Glomerular visceral epithelial cell (primary cell): ENCODE data around the gene EGFL6.

Source experiments
- DNase-seq: peaks from one replicate; pipeline ENCODE4 v3.0.0-alpha.2; 2016; ENCODE audit errors: extremely low spot score

The EGFL6 gene, protein sequence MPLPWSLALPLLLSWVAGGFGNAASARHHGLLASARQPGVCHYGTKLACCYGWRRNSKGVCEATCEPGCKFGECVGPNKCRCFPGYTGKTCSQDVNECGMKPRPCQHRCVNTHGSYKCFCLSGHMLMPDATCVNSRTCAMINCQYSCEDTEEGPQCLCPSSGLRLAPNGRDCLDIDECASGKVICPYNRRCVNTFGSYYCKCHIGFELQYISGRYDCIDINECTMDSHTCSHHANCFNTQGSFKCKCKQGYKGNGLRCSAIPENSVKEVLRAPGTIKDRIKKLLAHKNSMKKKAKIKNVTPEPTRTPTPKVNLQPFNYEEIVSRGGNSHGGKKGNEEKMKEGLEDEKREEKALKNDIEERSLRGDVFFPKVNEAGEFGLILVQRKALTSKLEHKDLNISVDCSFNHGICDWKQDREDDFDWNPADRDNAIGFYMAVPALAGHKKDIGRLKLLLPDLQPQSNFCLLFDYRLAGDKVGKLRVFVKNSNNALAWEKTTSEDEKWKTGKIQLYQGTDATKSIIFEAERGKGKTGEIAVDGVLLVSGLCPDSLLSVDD

DNA sequence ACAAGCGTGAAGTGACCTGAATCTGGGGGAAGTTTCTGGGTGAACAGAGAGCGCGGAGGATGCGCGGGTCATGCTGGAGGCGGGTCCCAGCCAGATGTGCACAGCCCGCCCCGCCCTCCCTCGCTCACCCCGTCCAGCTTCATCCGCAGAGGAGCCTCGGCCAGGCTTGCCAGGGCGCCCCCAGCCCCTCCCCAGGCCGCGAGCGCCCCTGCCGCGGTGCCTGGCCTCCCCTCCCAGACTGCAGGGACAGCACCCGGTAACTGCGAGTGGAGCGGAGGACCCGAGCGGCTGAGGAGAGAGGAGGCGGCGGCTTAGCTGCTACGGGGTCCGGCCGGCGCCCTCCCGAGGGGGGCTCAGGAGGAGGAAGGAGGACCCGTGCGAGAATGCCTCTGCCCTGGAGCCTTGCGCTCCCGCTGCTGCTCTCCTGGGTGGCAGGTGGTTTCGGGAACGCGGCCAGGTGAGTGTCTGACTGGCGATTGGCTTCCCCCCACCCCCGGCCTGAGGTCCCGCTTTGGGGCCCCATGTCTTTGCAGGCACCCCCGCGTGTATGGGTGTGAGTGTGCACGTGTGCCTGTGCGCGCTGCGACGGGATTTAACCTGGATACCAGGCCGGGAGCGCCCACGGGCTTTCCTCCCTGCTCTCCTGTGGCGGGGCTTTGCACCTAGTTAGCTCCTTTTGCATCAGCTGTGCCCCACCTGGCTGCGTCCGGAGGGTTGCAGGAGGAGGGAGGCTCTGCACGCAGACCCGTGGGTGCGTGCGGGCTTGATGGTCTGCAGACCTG, at the start of gene EGFL6:
Gene EGFL6, plus strand, starts transcription at position 123 of the 782 bp plus-strand sequence. Its CDS starts 261 bp downstream, at position 384.
- DNase-seq = no peak

GRCh38 chrX:13520351-13520750, 49.0 kb upstream of the EGFL6 start:
- DNase-seq = no peak

DNA sequence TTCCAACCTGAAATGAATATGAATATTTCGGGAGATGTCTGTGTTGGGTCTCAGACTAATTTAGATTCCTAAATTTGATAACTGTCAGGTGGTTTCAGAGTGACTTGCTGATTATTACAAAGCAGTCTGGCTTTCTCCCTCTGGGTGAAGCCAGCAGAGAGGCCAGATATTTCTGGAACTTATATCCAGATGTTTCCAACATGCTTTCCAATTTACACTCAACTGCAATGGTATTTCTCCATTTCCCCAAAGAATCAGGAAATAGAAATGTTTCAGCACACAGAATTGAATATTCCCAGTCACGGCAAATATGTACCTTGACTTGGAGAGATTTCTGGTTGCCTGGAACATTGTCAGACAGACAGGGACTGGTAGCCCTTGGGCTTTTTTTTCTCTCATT, 48.5 kb upstream of the EGFL6 start:
- no peak for DNase-seq

- DNase-seq = no peak
Measured at GRCh38 chrX:13522811-13523210, 46.6 kb upstream of the EGFL6 start.

DNA sequence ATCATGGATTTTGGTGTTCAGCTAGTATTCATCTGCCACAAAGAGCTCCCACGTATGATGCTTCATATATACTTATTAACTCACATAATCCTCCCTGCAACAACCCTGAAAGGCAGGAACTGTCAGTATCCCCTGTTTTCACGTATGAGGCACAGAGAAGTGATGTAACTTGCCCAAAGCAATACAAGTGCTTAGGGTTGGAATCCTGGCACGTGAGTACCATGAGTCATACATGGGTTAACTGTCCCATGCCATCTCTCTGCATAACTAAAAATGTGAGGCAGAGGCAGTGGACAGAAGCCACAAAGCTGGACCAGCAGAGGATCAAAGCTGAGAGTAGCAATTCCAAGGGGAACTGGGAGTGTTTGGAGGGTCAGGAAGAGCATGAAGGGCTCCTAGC, 35.7 kb upstream of the EGFL6 start:
- peak; percentile 38 for DNase-seq

GRCh38 chrX:13535376-13536165, 33.8 kb upstream of the EGFL6 start:
- DNase-seq = no peak

DNA sequence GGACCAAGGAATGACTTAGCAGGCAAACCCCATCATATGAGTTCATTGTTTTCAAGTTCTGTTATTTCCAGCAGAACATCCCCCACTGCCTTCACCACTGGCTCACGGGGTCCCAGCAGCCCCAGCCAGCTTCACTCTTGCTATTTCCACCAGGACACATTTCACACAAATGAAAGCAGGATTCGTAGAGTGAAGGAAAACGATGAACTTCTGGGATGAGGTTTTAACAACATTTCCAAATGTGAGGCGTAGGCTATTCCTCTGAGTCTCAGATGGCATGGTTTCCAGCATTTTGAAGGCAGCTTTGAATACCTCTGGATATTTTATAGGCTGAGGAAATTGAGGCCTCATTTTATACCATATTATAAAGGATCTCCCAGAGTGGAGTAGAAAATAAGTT, 32.9 kb upstream of the EGFL6 start:
- no peak for DNase-seq

- DNase-seq = no peak
Measured at GRCh38 chrX:13538414-13538813, 31.0 kb upstream of the EGFL6 start.

DNA sequence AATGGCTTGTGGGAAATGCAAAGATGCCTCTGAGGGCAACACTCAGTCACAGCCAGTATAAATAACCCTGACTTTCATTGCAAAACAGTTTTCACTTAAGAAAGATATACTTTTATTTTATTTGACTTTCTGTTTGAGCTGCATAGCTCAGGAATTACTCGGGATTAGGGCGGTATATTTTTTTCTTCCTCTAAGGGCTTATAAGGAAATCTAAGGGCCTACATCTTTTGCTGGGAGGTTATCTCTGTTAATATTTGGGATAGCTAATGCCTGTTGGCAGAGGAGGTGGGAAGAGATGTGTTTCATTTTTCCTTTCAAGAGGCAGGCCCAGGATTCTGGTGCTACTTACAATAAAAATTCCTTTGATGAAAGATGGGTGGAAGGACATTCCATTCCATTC, 28.8 kb upstream of the EGFL6 start:
- DNase-seq = no peak

DNA sequence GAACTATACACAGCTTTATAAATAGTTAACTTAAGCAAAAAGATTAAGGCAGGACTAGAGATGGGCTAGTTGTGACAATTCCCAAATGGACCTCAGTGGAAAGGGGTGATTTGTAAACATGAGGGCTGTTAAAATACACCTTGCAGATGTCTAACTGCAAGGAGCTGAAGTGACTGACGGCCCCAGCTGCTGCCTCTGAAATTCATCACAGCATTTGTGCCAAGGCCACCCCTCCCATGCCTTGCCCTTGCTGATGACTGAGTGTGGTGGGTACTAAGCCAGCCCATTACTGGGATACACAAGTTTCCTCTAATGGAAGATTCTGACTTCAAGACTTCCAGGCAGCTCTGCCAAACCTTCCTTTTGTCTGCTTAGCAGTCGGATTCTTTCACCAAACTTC, 23.7 kb upstream of the EGFL6 start:
- no peak for DNase-seq

GRCh38 chrX:13547671-13548070, 21.7 kb upstream of the EGFL6 start:
- no peak for DNase-seq

DNA sequence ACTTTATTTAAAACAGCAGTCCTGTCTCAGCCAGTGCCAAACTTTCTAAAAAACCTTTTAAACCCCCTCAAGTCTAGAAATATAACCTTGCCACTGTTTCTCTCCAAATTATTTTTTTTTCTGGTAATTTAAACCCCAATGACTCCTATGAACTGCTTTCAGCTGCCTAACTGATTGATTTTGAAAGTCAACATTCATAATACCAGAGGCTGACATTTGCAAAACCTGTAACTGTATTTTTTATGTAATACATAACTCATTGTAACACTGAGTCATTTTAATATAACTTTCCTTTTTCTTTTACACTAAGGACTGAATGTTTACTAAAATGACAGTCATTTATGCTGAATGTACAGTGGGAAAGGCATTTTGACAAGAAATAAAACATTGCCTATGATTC, 19.1 kb upstream of the EGFL6 start:
- no peak for DNase-seq

DNA sequence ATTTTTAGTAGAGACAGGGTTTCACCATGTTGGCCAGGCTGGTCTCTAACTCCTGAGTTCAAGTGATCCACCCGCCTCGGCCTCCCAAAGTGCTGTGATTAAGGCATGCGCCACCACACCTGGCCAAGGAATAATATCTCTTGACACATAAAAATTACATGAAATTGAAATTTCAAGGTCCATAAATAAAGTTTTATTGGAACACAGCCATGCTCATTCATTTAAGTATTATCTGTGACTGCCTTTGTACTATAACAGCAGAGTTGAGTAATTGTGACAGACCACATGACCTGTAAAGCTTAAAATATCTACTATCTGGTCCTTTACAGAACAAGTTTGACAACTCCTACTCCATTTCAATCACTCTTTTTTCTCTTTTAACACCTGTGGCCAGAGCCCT, 17.8 kb upstream of the EGFL6 start:
- no peak for DNase-seq

GRCh38 chrX:13552892-13553291, 16.5 kb upstream of the EGFL6 start:
- no peak for DNase-seq

DNA sequence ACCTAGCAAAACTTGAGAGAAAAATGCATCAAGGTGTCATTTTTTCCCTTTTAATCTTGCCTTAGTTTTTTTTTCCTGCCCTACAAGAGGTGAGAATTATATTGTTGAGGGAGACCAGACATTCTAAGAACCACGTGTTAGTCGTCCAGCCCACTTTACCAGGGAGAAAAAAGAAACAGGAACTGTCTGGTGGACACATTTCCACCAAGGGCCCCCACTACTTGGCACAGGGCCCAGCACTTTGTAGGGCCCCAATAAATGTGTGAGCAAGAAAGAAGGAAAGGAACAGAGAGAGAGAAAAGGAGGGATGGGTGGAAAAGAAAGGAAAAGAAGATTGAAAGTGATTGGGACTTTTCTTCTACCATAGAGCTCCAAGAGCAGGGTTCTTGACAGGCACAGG, 3.9 kb upstream of the EGFL6 start:
- no peak for DNase-seq

- DNase-seq = peak; percentile 1
Measured at GRCh38 chrX:13570261-13570605, 832 bp downstream of the EGFL6 start.

- no peak for DNase-seq
Measured at GRCh38 chrX:13571136-13571535, 1.7 kb downstream of the EGFL6 start.

DNA sequence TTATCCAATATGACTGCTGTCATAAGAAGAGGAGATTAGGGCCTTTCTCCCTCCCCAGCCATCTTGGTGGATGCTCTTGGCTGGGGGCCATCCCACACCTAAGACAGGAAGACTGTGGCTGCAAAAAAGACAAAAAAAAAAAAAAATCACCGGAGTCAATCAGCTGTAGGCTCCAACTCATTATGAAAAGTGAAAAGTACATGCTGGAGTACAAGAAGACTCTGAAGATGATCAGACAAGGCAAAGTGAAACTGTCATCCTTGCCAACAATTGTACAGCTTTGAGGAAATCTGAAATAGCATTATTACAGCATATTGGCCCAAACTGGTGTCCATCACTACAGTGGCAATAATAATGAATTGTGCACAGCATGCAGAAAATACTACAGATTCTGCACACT, 5.2 kb downstream of the EGFL6 start:
- no peak for DNase-seq

DNA sequence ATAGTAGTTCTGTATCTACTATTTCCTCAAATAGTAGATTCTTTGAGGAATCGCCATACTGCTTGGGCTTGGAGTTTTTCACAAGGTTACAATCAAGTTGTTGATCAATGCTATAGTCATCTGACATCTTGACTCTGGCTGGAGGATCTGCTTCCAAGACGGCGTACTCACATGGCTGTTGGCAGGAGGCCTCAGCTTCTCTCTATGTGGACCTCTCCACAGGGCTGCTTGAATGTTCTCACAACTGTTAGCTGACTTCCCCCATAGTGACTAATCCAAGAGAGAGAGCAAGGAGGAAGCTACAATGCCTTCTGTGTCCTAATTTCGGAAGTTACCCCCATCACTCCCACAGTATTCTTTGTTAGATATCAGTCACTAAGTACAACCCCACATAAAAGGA, 10.3 kb downstream of the EGFL6 start:
- DNase-seq = no peak

- DNase-seq = no peak
Measured at GRCh38 chrX:13581554-13581953, 12.2 kb downstream of the EGFL6 start.

DNA sequence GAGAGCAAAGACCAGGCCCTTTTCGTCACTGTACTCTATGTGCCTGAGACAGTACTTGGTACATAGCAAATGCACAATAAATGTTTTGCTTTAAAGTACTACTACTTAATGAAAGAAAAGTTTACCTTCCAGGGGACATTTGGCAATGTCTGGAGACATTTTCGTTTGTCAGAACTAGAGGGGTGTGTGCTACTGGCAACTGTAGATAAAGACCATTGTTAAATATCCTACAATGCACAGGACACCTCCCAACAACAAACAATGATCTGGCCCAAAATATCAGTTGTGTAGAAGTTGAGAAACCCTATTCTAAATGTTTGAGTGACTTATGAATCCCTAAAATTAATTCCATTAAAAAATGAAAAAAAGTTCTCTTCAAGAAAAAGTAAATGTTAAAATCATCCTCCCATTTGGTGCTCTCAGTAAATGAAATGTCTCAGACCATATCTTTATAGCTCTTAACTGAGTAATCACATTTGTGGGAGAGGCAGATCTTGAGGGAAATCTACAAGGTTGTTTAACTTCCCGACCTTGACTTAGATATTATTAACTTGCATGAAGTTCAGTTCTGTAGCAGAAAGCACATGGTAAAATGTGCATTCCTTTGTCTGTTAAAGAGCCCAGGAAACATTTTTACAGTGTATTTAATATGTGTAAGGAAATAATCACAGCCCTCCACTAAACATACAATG, 18.5 kb downstream of the EGFL6 start:
- no peak for DNase-seq

DNA sequence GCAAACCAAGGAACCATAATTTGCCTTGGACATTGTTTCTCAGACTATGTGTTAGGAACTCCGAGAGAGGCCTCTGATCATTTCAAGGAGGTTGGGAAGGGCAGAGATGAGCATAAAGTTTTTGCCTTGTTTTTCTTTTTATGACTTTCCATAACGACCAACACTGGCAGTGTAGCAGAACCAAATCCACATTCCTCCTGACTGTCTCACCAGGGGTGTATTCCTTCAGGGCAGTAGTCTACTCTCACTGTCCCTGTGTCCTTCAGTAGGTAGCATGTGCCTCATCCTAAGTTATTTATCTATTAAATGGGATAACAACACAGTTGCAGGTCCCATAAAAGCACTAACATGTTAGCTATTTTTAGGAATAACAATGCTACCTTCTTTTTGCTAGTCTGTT, 20.8 kb downstream of the EGFL6 start:
- no peak for DNase-seq
